ENCODE measurements around the gene SMURF1.

The SMURF1 gene

DNA sequence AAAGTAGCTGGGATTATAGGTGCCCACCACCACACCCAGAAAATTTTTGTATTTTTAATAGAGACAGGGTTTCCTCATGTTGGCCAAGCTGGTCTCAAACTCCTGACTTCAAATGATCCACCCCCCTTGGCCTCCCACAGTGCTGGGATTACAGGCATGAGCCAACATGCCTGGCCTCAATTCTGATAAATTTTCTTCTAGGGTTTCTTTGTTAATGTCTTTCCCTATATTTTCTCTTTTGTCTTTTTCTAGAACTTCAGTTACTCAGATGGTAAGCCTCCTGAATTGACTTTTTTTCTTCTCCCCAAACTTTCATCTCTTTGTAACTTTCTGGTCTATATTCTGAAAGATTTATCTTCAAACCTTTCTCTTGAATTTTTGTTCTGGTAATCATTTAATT lies 12.7 kb upstream of the SMURF1 start:
- H3K79me2 ChIP-seq, result no peaks in the 10 kb centered on the region
- H3K27ac ChIP-seq, result no peak overlapping the region
- no peak overlapping the region for H3K9ac ChIP-seq
- no peaks in the 10 kb centered on the region for H3K9me3 ChIP-seq (ENCODE audit: control insufficient read depth, low read length)
- no peaks in the 10 kb centered on the region for H3K27me3 ChIP-seq (ENCODE audit: control insufficient read depth, insufficient read depth, low read length)
- H3K4me2 ChIP-seq (ENCODE audit: low read length), result no peak overlapping the region
- H2AFZ ChIP-seq, result no peak overlapping the region
- H3K36me3 ChIP-seq (ENCODE audit: control insufficient read depth, insufficient read depth, low read length), result no peaks in the 10 kb centered on the region
- H3K4me3 ChIP-seq (ENCODE audit: low read depth, low read length), result no peak overlapping the region
- no peaks in the 10 kb centered on the region for H3K4me1 ChIP-seq
- TF ChIP-seq, protein P1, sequence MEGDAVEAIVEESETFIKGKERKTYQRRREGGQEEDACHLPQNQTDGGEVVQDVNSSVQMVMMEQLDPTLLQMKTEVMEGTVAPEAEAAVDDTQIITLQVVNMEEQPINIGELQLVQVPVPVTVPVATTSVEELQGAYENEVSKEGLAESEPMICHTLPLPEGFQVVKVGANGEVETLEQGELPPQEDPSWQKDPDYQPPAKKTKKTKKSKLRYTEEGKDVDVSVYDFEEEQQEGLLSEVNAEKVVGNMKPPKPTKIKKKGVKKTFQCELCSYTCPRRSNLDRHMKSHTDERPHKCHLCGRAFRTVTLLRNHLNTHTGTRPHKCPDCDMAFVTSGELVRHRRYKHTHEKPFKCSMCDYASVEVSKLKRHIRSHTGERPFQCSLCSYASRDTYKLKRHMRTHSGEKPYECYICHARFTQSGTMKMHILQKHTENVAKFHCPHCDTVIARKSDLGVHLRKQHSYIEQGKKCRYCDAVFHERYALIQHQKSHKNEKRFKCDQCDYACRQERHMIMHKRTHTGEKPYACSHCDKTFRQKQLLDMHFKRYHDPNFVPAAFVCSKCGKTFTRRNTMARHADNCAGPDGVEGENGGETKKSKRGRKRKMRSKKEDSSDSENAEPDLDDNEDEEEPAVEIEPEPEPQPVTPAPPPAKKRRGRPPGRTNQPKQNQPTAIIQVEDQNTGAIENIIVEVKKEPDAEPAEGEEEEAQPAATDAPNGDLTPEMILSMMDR (IDR thresholded peaks at IDR 0.05), result no peak

DNA sequence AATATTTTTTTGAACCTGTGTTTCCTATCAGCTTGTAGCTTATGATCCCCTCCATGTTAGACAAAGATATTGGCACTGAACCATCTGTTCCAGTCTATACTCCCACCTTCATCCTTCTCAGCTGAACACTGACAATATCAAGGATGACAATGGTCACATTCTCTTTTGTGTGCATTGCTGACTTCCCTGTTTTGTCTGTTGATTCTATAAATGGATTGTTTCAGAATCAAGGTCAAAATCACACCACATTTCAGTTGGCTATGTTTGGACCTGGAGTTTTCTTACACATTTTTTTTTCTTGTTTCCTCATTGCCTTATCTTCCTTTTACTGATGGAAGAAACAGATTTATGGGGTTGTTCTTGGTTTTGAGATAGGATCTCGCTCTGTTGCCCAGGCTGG lies 11.3 kb upstream of the SMURF1 start:
- no peak overlapping the region for H3K4me2 ChIP-seq (ENCODE audit: low read length)
- no peak overlapping the region for H3K4me3 ChIP-seq (ENCODE audit: low read depth, low read length)
- H3K79me2 ChIP-seq, result no peaks in the 10 kb centered on the region
- H3K27me3 ChIP-seq (ENCODE audit: control insufficient read depth, insufficient read depth, low read length), result no peaks in the 10 kb centered on the region
- TF ChIP-seq, protein P1 (IDR thresholded peaks at IDR 0.05), result no peak
- no peak overlapping the region for H3K27ac ChIP-seq
- no peaks in the 10 kb centered on the region for H3K4me1 ChIP-seq
- no peak overlapping the region for H2AFZ ChIP-seq
- no peaks in the 10 kb centered on the region for H3K9me3 ChIP-seq (ENCODE audit: control insufficient read depth, low read length)
- H3K9ac ChIP-seq, result no peak overlapping the region
- no peaks in the 10 kb centered on the region for H3K36me3 ChIP-seq (ENCODE audit: control insufficient read depth, insufficient read depth, low read length)

GRCh38 chr7:99146979-99147378 lies 3.1 kb upstream of the SMURF1 start:
- Histone ChIP-seq H2AFZ (no peak overlapping the region), H3K9ac (no peak overlapping the region), H3K27me3 (ENCODE audit: control insufficient read depth, insufficient read depth, low read length) (no peaks in the 10 kb centered on the region), H3K4me1 (no peaks in the 10 kb centered on the region), H3K9me3 (ENCODE audit: control insufficient read depth, low read length) (no peaks in the 10 kb centered on the region), H3K79me2 (no peaks in the 10 kb centered on the region), H3K27ac (no peak overlapping the region), H3K4me3 (ENCODE audit: low read depth, low read length) (no peak overlapping the region), H3K36me3 (ENCODE audit: control insufficient read depth, insufficient read depth, low read length) (no peaks in the 10 kb centered on the region), H3K4me2 (ENCODE audit: low read length) (no peak overlapping the region)
- TF ChIP-seq, protein P1 (IDR thresholded peaks at IDR 0.05), result no peak

GRCh38 chr7:99143521-99143852 lies 421 bp downstream of the SMURF1 start:
- peak overlapping the region; percentile 34 for H3K27ac ChIP-seq
- no peaks in the 10 kb centered on the region for H3K4me1 ChIP-seq
- TF ChIP-seq, protein P1 (IDR thresholded peaks at IDR 0.05), result no peak
- H3K9ac ChIP-seq, result no peak overlapping the region
- no peaks in the 10 kb centered on the region for H3K9me3 ChIP-seq (ENCODE audit: control insufficient read depth, low read length)
- H3K4me2 ChIP-seq (ENCODE audit: low read length), result peak overlapping the region; percentile 53
- H3K4me3 ChIP-seq (ENCODE audit: low read depth, low read length), result peak overlapping the region; percentile 57
- no peaks in the 10 kb centered on the region for H3K79me2 ChIP-seq
- no peaks in the 10 kb centered on the region for H3K36me3 ChIP-seq (ENCODE audit: control insufficient read depth, insufficient read depth, low read length)
- H2AFZ ChIP-seq, result peak overlapping the region; percentile 71
- no peaks in the 10 kb centered on the region for H3K27me3 ChIP-seq (ENCODE audit: control insufficient read depth, insufficient read depth, low read length)

GRCh38 chr7:99142727-99143520 lies 984 bp downstream of the SMURF1 start:
- Histone ChIP-seq H3K9ac (no peak overlapping the region), H3K27me3 (ENCODE audit: control insufficient read depth, insufficient read depth, low read length) (no peaks in the 10 kb centered on the region), H3K4me3 (ENCODE audit: low read depth, low read length) (peak overlapping the region; percentile 57), H2AFZ (peak overlapping the region; percentile 62), H3K27ac (peak overlapping the region; percentile 55), H3K9me3 (ENCODE audit: control insufficient read depth, low read length) (no peaks in the 10 kb centered on the region), H3K36me3 (ENCODE audit: control insufficient read depth, insufficient read depth, low read length) (no peaks in the 10 kb centered on the region), H3K79me2 (no peaks in the 10 kb centered on the region), H3K4me2 (ENCODE audit: low read length) (peak overlapping the region; percentile 53), H3K4me1 (no peaks in the 10 kb centered on the region)
- TF ChIP-seq, protein P1 (IDR thresholded peaks at IDR 0.05), result no peak

All from parathyroid adenoma (tissue), 2 donors.